IMR-90 (cell line): ENCODE data around the gene PCDHGA3. TPM values are rescaled to one million over a fixed set of nuclear protein-coding genes. Genes with fewer than 3 reads are reported as not detected.
"Not testable (repeated sequence)": the region's sequence is repeated elsewhere in the genome, so short reads cannot be mapped to it uniquely, and the experiment has no call there.

Experiments used
- ATAC-seq: fragments of 200-7000 bp; cut with Tn5 transposase; 2 replicates; pipeline ENCODE4 v1.9.1; 2020; ENCODE audit warnings: low read depth, mild to moderate bottlenecking, moderate library complexity
- BruUV-seq: library from RNA; stranded (reverse); fragments of 400-500 nt; replicated peaks from 2 replicates; lab custom pipeline; 2021; lab: Mats Ljungman, UMichigan
- CTCF ChIA-PET: fragments of 300-600 bp; formaldehyde crosslinking; extraction: SDS; loops from one replicate; lab custom pipeline; 2021; ENCODE audit warnings: antibody characterized with exemption; lab: Yijun Ruan, JAX
- POLR2A ChIA-PET: fragments of 300-600 bp; sonication (Branson Sonifier 250); formaldehyde crosslinking; loops from one replicate; lab custom pipeline; 2022; ENCODE audit warnings: antibody characterized with exemption; ENCODE audit not compliant: unreplicated experiment; lab: Charles Lee
- DNase-seq: peaks from one replicate; pipeline ENCODE4 v3.0.0; 2013
- H2AFZ ChIP-seq: replicated peaks from 2 replicates; pipeline ENCODE3; 2013; ENCODE audit warnings: low read length, mild to moderate bottlenecking; ENCODE audit not compliant: poor library complexity
- H2AK5ac ChIP-seq: 2 replicates; pipeline ENCODE4 v1.6.1; 2013; ENCODE audit warnings: low read depth, low read length, inconsistent platforms
- H2AK9ac ChIP-seq: replicated peaks from 2 replicates; pipeline ENCODE3; 2013; ENCODE audit warnings: mild to moderate bottlenecking, low read depth, low read length, moderate library complexity; ENCODE audit not compliant: poor library complexity
- H2BK120ac ChIP-seq: 2 replicates; pipeline ENCODE4 v1.6.1; 2013; ENCODE audit warnings: low read depth, low read length, inconsistent platforms
- H2BK15ac ChIP-seq: 3 replicates; pipeline ENCODE4 v1.6.1; 2013; ENCODE audit warnings: low read depth, low read length, inconsistent platforms
- H2BK20ac ChIP-seq: 2 replicates; pipeline ENCODE4 v1.6.1; 2013; ENCODE audit warnings: low read depth, mild to moderate bottlenecking, inconsistent platforms, low read length, moderate library complexity
- H2BK5ac ChIP-seq: 2 replicates; pipeline ENCODE4 v1.6.1; 2013; ENCODE audit warnings: mild to moderate bottlenecking, low read depth, low read length, inconsistent platforms; ENCODE audit not compliant: poor library complexity, severe bottlenecking
- H3K14ac ChIP-seq: replicated peaks from 2 replicates; pipeline ENCODE4 v1.6.1; 2013; ENCODE audit warnings: low read depth, low read length, inconsistent platforms
- H3K18ac ChIP-seq: 2 replicates; pipeline ENCODE4 v1.6.1; 2013; ENCODE audit warnings: low read depth, low read length, control low read depth
- H3K23ac ChIP-seq: 2 replicates; pipeline ENCODE4 v1.6.1; 2013; ENCODE audit warnings: low read depth, low read length, inconsistent platforms
- H3K27ac ChIP-seq: 2 replicates; pipeline ENCODE4 v1.5.1; 2013; ENCODE audit warnings: mild to moderate bottlenecking, control low read depth, low read length; ENCODE audit not compliant: insufficient read depth
- H3K27me3 ChIP-seq: 2 replicates; pipeline ENCODE4 v1.6.1; 2013; ENCODE audit warnings: low read length; ENCODE audit not compliant: control insufficient read depth, insufficient read depth
- H3K36me3 ChIP-seq: 2 replicates; pipeline ENCODE4 v1.6.1; 2013; ENCODE audit warnings: low read length, mixed read lengths; ENCODE audit not compliant: control insufficient read depth, insufficient read depth
- H3K4ac ChIP-seq: 2 replicates; pipeline ENCODE4 v1.6.1; 2013; ENCODE audit warnings: low read depth, low read length, inconsistent platforms
- H3K4me1 ChIP-seq: 2 replicates; pipeline ENCODE4 v1.6.1; 2013; ENCODE audit warnings: low read length, mixed read lengths; ENCODE audit not compliant: control insufficient read depth, insufficient read depth
- H3K4me2 ChIP-seq: 2 replicates; pipeline ENCODE4 v1.6.1; 2013; ENCODE audit warnings: low read depth, mild to moderate bottlenecking, control low read depth, low read length, moderate library complexity
- H3K4me3 ChIP-seq: 2 replicates; pipeline ENCODE4 v1.5.1; 2013; ENCODE audit warnings: low read depth, mild to moderate bottlenecking, control low read depth, low read length, moderate library complexity; ENCODE audit not compliant: insufficient read depth
- H3K56ac ChIP-seq: 2 replicates; pipeline ENCODE4 v1.6.1; 2013; ENCODE audit warnings: low read length, inconsistent platforms; ENCODE audit not compliant: insufficient read depth; ENCODE audit errors: extremely low read depth
- H3K79me1 ChIP-seq, 2 experiments: 2 replicates each; pipeline ENCODE4 v1.6.1; 2013; ENCODE audit warnings: low read length in 2 of 2, inconsistent platforms in 1 of 2, low read depth in 1 of 2
- H3K9ac ChIP-seq: 2 replicates; pipeline ENCODE4 v1.6.1; 2013; ENCODE audit warnings: low read depth, low read length, control low read depth
- H3K9me1 ChIP-seq: 2 replicates; pipeline ENCODE4 v1.6.1; 2013; ENCODE audit warnings: low read length, inconsistent platforms; ENCODE audit not compliant: insufficient read depth
- H3K9me3 ChIP-seq: 2 replicates; pipeline ENCODE4 v1.6.1; 2013; ENCODE audit warnings: low read length; ENCODE audit not compliant: control insufficient read depth, insufficient read depth
- H4K20me1 ChIP-seq: 2 replicates; pipeline ENCODE4 v1.6.1; 2013; ENCODE audit warnings: low read length, inconsistent platforms; ENCODE audit not compliant: insufficient read depth
- H4K5ac ChIP-seq: 2 replicates; pipeline ENCODE4 v1.6.1; 2013; ENCODE audit warnings: mild to moderate bottlenecking, low read depth, low read length, control low read depth
- H4K8ac ChIP-seq, 2 experiments: 2 replicates each; pipeline ENCODE4 v1.6.1; 2013; ENCODE audit warnings: low read depth in 2 of 2, low read length in 2 of 2, control low read depth in 1 of 2, inconsistent platforms in 1 of 2
- H4K91ac ChIP-seq: 2 replicates; pipeline ENCODE4 v1.6.1; 2013; ENCODE audit warnings: low read depth, low read length, inconsistent platforms; ENCODE audit not compliant: insufficient read depth
- CHD1 ChIP-seq: IDR thresholded peaks from 2 replicates; pipeline ENCODE4 v1.6.1; 2012; ENCODE audit warnings: low read depth, low read length, improper control_type of control experiment
- FOS ChIP-seq: fragments of 150-350 bp; IDR thresholded peaks from 2 replicates; pipeline ENCODE4 v1.6.1; 2016; ENCODE audit warnings: low read depth, low read length
- MAZ ChIP-seq: IDR thresholded peaks from 2 replicates; pipeline ENCODE4 v1.6.1; 2012; ENCODE audit warnings: low read depth, mild to moderate bottlenecking, low read length, improper control_type of control experiment, moderate library complexity, borderline replicate concordance
- POLR2A ChIP-seq: IDR thresholded peaks from 2 replicates; pipeline ENCODE4 v1.6.1; 2012; ENCODE audit warnings: mild to moderate bottlenecking, low read depth, low read length
- RAD21 ChIP-seq: IDR thresholded peaks from 2 replicates; pipeline ENCODE4 v1.6.1; 2012; ENCODE audit warnings: low read length, improper control_type of control experiment
- WGBS, 2 experiments: methylation state at CpG; one replicate each; pipeline versions ENCODE4 v1.1.5 to v1.1.7; 2013; ENCODE audit warnings: missing lambda C conversion rate in 2 of 2; ENCODE audit not compliant: insufficient read length in 1 of 2; ENCODE audit errors: extremely low coverage in 2 of 2; 5-methylcytosine and 5-hydroxymethylcytosine counted together
- dilution Hi-C: fragments of 300-500 bp; cut with HindIII; formaldehyde crosslinking; loops from one replicate; pipeline ENCODE4 v1.14.3; 2018; ENCODE audit warnings: low sequenced_read_pairs; ENCODE audit not compliant: unreplicated experiment
- in situ Hi-C: fragments of 300-500 bp; cut with MboI; formaldehyde crosslinking; loops from 3 replicates; pipeline ENCODE4 v1.14.3; 2019; ENCODE audit warnings: low sequenced_read_pairs, inconsistent platforms, mixed read lengths
- intact Hi-C: fragments of 100-400 bp; cut with micrococcal nuclease; formaldehyde crosslinking; loops from 2 replicates; pipeline ENCODE4 v1.10.0; 2022
- polyA plus RNA-seq, 3 experiments: library from polyadenylated mRNA; depleted of rRNA; stranded (reverse); fragments of >200 nt; gene quantifications; 2 replicates each; pipeline ENCODE4 v1.2.3, GENCODE V29; 2012; ENCODE audit warnings: low replicate concordance in 1 of 3
- total RNA-seq: library from RNA; depleted of rRNA; stranded (reverse); fragments of >200 nt; gene quantifications from 2 replicates; pipeline ENCODE4 v1.2.3, GENCODE V29; 2012
- TF ChIP-seq, protein P1 (sequence below): fragments of 150-350 bp; IDR thresholded peaks from 2 replicates; pipeline ENCODE4 v1.6.1; 2017; ENCODE audit warnings: mild to moderate bottlenecking, antibody characterized with exemption, low read length, low read depth

The PCDHGA3 gene
- total and polyA plus RNA-seq, 2 of the 4 experiments (the other 2 are of a cell fraction), result 1.4 to 1.6 TPM

DNA sequence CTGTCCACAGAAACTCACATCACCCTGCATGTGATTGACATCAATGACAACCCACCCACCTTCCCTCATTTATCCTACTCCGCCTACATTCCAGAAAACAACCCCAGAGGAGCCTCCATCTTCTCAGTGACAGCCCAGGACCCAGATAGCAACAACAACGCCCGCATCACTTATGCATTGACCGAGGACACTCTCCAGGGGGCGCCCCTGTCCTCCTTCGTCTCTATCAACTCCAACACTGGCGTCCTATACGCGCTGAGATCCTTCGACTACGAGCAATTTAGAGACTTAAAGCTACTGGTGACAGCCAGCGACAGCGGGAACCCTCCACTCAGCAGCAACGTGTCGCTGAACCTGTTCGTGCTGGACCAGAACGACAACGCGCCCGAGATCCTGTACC is 1.7 kb downstream of the PCDHGA3 start:
- Histone ChIP-seq H3K4me1 (no peaks in the 10 kb centered on the region), H3K23ac (no peak overlapping the region), H2AK9ac (no peak overlapping the region), H3K56ac (no peak overlapping the region), H3K4me3 (no peak overlapping the region), H3K36me3 (0 out of 2 replicates have a peak, but pooled peaks cover 2% of the 10 kb centered on the region), H2AFZ (no peak overlapping the region), H4K91ac (no peak overlapping the region), H3K79me1 (no peaks in the 10 kb centered on the region), H3K18ac (no peak overlapping the region), H2BK20ac (no peak overlapping the region), H3K14ac (no peak overlapping the region), H3K9ac (no peak overlapping the region), H4K20me1 (no peaks in the 10 kb centered on the region), H2BK120ac (no peak overlapping the region), H2AK5ac (no peak overlapping the region), H3K4ac (no peak overlapping the region), H4K5ac (no peak overlapping the region), H2BK5ac (no peak overlapping the region), H3K27me3 (no peaks in the 10 kb centered on the region), H3K9me3 (peaks cover 29% of the 10 kb centered on the region), H3K4me2 (no peak overlapping the region), H2BK15ac (no peak overlapping the region), H3K27ac (no peak overlapping the region), H4K8ac (no peak overlapping the region), H3K9me1 (no peaks in the 10 kb centered on the region)
- intact Hi-C loops, result no loop called here
- in situ Hi-C loops, result no loop called here
- ChIA-PET POLR2A (no interaction called here), CTCF (no interaction called here)
- no peak for DNase-seq
- 33% methylated on average over 7 of the region's 20 CpGs; no CpG with 5 or more reads in 1 of the 2 experiments for WGBS, 2 experiments
- TF ChIP-seq POLR2A (no peak), FOS (no peak), CHD1 (no peak), RAD21 (no peak), MAZ (no peak)
- TF ChIP-seq, protein P1, sequence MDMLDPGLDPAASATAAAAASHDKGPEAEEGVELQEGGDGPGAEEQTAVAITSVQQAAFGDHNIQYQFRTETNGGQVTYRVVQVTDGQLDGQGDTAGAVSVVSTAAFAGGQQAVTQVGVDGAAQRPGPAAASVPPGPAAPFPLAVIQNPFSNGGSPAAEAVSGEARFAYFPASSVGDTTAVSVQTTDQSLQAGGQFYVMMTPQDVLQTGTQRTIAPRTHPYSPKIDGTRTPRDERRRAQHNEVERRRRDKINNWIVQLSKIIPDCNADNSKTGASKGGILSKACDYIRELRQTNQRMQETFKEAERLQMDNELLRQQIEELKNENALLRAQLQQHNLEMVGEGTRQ, result no peak
- no peak for ATAC-seq
- dilution Hi-C loops, result no loop called here
- no TSS peak for BruUV-seq

DNA sequence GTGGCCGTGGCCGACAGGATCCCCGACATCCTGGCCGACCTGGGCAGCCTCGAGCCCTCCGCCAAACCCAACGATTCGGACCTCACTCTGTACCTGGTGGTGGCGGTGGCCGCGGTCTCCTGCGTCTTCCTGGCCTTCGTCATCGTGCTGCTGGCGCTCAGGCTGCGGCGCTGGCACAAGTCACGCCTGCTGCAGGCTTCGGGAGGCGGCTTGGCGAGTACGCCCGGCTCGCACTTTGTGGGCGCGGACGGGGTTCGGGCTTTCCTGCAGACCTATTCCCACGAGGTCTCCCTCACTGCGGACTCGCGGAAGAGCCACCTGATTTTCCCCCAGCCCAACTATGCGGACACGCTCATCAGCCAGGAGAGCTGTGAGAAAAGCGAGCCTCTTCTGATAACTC is 2.4 kb downstream of the PCDHGA3 start:
- ATAC-seq, POLR2A ChIA-PET, H3K18ac ChIP-seq, intact Hi-C loops, DNase-seq, H3K36me3 ChIP-seq, BruUV-seq, H2AK9ac ChIP-seq, H3K4ac ChIP-seq, H2BK15ac ChIP-seq, H3K56ac ChIP-seq, H4K91ac ChIP-seq, H3K4me1 ChIP-seq, H3K27ac ChIP-seq, H2BK20ac ChIP-seq, H3K79me1 ChIP-seq, H4K5ac ChIP-seq, H4K20me1 ChIP-seq, H3K4me2 ChIP-seq, H2AFZ ChIP-seq, H3K9me1 ChIP-seq, H3K27me3 ChIP-seq, H3K4me3 ChIP-seq, dilution Hi-C loops, H2BK120ac ChIP-seq, in situ Hi-C loops, H2AK5ac ChIP-seq, CTCF ChIA-PET, H3K23ac ChIP-seq, H4K8ac ChIP-seq, H3K14ac ChIP-seq, H2BK5ac ChIP-seq, H3K9ac ChIP-seq: not testable (repeated sequence)
- H3K9me3 ChIP-seq, result peaks cover 27% of the 10 kb centered on the region
- no CpG with 5 or more reads among the region's 35 CpGs for WGBS, 2 experiments
